Stimulated activated CD8-positive, alpha-beta memory T cell treated with anti-CD3 and anti-CD28 coated beads, Interleukin-15, amount 100 ng/mL, for 4 hours (primary cell): Measurements from ENCODE around the gene CD180.

Source experiments
- DNase-seq, 2 donors: peaks; one replicate each; pipeline ENCODE4 v3.0.0-alpha.2; 2020; ENCODE audit warnings: low read depth in 2 of 2

Gene CD180

DNA sequence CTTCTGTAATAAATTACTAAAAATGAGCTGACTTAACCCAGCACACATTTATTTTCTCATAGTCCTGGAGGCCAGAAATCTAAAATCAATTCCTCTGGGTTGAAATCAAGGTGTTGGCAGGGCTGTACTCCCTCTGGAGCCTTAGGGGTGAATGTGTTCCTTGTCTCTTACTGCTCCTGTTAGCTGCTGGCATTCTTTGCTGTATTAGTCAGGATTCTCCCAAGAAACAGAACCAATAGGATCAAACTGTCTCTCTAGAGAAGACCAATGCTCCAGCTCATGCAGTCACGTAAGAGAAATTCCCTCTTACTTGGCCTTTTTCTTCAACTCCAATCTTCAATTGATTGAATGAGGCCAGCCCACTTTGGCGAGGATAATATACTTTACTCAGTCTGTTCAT, 15.3 kb upstream of the CD180 start:
- no peak for DNase-seq

DNA sequence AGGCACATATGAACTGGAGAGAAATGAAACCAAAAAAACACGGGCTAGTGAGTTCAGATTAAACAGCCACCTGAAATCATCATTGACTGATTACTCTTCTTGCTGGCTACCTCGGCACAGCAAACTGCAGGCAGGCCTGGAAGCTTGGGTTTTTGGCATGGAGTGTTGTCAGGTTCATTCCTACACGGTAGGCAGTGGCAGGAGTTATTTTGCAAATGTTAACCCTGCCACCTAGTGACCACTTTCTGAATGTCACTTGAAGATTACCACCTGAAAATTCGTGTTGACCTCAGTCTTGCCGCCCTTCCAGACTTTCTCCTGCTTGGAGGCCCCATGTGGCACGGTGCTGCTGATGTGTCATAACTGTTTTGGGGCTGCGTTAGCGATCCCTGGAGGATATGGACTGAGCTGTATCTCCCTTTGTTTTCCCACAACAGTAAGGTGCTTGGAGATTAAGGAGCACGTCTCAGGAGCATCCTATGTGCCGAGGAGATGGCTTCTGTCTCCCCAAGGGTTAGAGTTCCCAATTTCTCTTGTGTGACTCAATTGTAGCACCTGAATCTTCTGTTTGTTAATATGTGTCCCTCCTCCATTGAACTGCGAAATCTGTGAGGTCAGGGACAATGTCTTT, 12.7 kb upstream of the CD180 start:
- DNase-seq = peak in 1 of 2 donors; percentile 11

DNA sequence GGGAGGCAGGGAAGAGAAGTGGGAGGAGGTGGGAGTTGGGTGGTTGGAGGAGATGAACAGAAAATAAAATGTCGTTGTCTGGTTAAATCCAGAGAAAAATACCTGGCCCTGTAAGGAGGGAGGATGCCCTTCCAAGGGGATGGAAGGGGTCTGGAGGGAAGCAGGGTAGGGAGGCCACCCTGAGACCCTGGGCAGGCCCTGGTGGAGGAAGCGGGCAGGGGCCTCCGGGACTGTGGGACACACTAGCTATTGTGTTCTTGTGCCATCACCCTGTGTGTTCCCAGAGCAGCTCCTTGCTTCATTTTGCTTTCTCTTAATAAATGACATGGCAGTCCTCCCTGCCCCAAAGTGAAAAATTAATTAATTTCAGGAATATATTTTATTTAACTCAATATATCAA, 11.8 kb upstream of the CD180 start:
- DNase-seq = no peak

DNA sequence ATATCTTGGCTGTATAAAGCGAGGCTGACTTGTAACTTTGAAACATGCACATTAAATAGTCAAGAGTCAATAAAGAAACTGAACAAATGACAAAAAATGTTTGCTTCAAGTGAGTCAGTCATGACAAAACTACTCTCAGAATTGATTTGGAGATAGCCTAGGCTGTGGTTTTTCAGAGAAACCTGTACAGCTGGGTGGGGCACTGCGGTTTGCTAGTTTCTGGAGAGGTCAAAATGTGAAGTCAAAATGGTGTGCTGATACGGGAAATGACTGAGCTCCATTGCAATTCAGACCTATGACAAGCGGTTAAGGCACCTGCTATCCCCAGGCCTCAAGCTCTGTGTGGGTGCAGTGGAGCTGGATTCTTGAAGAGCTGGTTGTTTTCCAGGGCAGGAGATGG, 10.3 kb upstream of the CD180 start:
- peak; percentile 47 to 82 for DNase-seq

- DNase-seq = no peak
Measured at GRCh38 chr5:67206461-67206860, 9.9 kb upstream of the CD180 start.

- no peak for DNase-seq
Measured at GRCh38 chr5:67205981-67206380, 9.4 kb upstream of the CD180 start.

DNA sequence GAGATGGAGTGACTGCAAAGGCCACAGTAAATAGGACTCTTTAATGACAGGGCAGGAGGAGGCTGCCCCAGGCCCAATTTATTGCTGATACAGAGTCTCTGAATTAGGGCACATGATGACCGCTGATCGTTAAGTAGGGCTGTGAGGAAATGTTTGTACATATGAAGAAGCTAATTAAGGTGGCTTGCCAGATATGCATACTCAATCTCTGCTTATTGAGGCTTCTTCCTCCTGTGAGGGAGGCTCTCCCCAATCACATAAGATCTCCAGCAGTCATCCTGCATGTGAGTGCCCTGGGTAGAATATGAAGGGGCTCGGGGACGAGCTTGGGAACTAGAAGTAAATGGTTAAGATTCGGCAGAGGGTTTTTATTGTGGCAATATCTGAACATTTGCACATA, 8.2 kb upstream of the CD180 start:
- DNase-seq = no peak

DNA sequence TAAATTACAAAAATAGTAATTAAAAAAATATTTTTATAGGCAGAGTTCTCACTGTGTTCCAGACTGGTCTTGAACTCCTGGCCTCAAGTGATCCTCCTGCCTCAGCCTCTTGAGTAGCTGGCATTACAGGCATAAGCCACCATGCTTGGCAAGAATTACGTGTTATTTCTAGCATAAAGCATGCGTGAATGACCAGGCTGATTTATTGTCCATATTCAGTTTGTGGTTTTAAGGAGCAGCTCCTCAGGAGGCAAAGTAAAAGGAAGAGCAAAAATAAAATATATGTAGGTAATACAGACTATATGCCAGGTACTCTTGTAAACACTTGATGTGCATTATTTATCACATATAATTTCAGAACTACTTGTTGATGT, 7.1 kb upstream of the CD180 start:
- no peak for DNase-seq

GRCh38 chr5:67202828-67203227, 6.2 kb upstream of the CD180 start:
- no peak for DNase-seq

- DNase-seq = no peak
Measured at GRCh38 chr5:67201897-67202549, 5.4 kb upstream of the CD180 start.

DNA sequence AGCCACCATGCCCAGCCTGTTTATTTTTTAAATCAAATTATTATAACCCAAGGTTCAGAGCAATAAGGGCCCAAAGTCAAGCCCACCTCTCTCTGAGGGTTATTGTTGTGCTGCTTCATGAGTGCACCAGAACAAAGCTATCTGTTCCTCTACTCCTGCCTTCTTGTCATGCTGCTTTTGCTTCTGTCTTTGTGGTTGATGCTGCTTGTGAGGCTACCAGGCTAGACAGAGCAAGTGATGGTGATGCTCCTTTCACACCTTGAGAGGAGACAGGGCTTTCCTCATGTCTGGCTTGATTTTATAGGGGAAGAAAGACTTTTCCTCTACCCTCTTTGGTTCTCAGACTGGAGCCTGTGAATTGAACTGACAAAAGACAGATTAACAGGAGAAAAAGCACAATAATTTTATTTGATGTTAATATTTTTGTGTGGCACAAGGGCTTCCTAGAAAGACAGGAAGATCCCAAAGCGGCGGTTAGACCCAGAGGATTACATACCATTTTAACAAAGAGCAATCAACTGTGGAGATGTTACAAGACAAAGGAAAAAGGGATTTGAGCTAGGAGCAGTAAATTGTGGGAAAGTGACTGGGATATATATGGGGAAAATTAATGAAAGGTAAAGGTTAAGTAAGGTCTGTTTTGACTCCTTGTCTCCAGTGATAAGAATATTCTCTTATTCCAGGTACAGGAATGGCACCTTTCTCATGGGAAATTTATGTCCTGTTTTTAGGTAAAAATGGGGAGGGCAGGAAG, 4.4 kb upstream of the CD180 start:
- no peak for DNase-seq

- DNase-seq = no peak
Measured at GRCh38 chr5:67199859-67200258, 3.3 kb upstream of the CD180 start.

DNA sequence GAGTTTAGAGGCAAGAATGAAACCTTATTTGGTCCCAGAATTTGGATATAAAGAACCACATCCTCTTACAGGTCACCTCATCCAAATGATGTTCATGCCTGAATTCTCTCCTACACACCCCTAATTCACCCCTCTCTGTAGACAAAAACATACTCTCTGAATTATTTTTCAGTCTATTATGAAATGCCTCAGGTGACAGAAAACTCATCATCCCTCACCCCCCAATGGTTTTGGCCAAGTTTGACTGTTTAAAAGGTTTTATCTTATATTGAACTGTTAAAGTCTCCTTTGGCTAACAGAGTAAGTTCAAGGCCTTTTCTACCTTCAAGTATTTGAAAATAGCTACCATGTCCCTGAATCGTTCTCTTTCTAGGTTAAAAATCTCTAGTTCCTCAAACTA, 2.3 kb upstream of the CD180 start:
- no peak for DNase-seq

- DNase-seq = no peak
Measured at GRCh38 chr5:67197536-67197935, 937 bp upstream of the CD180 start.

DNA sequence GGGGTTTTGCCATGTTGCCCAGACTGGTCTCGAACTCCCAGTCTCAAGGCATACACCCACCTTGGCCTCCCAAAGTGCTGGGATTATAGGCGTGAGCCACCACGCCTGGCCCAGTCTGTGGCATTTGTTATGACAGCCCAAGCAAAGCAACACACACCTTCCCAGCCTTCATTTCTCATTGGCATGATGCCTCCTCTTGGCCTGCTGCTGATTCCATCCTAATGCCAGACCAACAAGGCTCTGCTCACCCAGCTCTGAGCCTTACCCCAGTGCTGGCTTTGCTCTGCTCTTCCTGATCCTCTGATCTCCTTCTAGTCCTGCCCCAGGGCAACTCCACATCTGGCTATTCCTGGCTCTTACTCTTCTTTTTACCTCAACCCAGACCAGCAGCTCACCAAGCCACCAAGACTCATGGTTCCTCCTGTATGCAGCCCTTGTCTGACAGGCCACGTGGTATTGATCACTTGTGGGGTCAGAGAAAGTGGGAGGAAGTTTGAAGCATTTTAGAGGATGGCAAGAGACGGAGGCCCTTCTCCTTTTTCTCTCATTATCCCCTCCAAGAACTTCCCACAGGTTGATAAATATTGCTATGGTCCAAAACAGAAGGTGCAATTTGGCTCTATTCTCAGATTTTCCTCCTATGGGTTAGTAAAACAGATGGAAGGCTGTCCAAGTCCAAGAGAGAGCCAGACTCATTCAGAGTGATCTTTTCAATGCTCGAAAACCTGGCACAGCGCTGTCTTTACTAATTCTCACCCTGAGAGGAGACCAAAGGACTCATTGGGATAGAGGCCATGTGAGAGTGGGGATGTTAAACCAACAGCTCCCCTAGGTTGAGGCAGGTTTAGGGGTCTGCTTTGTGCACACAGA, 958 bp downstream of the CD180 start:
- no peak for DNase-seq

DNA sequence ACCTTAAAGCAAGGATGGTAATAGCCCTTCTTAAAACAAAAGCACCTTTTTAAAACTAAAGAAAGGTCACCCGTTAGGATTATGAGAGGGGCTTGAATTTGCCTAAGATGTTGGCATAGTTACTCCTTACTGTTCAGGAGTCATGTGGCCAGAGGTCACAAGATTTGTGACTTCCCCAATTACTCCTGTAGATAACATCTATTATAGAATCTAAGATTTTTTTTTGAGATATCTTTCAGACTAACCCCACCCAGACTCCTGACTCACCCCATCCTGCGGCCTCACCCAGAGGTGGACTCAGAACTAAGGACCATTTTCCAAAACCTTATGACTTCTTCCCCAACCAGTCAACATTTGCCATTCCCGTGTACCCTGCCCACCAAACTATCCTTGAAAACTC, 2.4 kb downstream of the CD180 start:
- DNase-seq = no peak

DNA sequence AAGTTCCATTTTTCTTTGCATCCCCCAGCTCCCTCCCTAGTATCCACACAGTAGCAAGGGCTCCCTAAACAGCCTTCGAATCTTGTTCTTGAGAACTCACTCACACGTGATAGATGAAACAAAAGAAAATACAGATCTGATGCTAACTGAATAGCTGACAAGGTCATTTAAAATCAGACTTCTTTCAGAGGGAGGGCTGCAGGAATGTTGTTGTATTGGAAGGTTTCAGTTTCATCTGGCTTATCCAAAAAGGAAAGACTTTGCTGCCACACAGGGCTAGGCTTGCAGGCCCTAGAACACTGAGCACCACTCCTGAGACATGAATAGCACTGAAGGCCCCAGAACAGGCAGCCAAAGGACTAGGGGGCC, 3.2 kb downstream of the CD180 start:
- no peak for DNase-seq

DNA sequence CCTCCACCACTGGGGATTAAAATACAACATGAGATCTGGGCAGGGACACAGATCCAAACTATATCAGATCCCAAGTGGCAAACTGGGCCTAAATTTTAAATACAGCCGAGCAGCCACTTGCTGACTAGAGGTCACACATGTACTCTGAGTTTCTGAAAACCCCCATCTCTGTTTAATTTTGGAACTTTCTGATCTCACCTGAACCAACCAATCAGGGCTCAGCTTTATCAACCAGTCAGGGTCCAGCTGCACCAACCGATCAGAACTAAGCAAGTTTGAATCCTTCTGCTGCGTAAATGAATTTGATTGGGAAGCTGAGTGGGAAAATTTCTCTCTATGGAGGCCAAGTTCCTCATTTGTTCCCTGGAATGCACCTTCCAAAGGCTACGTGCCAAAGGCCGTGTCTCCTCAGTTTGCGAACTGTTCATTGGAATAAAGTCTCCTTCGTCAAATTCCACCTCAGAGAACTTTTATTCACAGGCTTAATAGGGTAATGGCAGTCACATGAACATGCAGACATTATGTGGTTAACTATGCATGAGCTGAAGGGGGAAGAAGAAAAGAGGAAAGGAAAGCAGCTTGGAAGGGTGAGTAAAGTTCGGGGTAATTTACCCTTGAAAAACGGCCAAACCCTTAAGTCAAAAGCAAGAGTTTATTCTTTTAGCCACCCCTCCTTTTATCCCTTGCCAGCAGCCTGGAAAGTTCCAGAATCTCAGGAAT, 3.7 kb downstream of the CD180 start:
- DNase-seq = no peak

- no peak for DNase-seq
Measured at GRCh38 chr5:67190861-67191260, 5.7 kb downstream of the CD180 start.

- DNase-seq = no peak
Measured at GRCh38 chr5:67190410-67190809, 6.2 kb downstream of the CD180 start.

- no peak for DNase-seq
Measured at GRCh38 chr5:67189931-67190330, 6.7 kb downstream of the CD180 start.

- DNase-seq = no peak
Measured at GRCh38 chr5:67189079-67189354, 7.6 kb downstream of the CD180 start.
